ENCODE data around the gene HMGN3. TPM values are rescaled to one million over a fixed set of nuclear protein-coding genes. Genes with fewer than 3 reads are reported as not detected.

The HMGN3 gene
- total RNA-seq, 1 donor, result 13.4 TPM

DNA sequence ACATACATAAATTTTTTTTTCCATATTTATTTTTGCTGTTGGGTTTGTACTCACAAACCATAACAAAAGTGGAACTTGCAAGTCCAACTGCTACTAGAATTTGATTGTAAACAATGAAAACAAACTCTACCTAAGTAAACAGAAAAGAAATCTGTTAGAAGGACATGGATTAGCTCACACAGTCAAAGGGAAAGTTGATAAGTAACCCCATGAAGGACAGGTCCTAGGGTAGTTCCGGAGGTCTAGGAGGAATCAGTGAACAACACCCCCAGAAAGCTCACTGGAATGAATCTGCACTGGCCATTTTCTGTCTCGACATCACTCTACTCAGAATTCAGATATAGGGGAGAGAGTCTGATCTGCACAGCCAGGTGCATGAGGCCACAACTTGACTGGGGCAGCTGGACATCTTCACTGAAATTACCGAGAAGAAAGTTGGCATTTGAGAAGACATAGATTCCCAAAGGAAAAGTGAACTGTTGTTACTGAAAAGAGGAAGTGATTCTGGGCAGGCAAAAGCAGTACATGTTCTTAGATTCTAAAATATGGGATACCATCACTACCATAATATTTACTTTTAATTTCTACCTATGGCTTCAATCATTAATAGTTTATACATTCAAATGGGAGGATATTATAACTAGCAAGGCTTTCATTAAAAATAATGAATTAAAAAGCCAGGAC lies 76.4 kb downstream of the HMGN3 start:
- no peaks in the 10 kb centered on the region for H3K36me3 ChIP-seq (ENCODE audit: insufficient read depth, low read length)
- TF ChIP-seq, protein P1, sequence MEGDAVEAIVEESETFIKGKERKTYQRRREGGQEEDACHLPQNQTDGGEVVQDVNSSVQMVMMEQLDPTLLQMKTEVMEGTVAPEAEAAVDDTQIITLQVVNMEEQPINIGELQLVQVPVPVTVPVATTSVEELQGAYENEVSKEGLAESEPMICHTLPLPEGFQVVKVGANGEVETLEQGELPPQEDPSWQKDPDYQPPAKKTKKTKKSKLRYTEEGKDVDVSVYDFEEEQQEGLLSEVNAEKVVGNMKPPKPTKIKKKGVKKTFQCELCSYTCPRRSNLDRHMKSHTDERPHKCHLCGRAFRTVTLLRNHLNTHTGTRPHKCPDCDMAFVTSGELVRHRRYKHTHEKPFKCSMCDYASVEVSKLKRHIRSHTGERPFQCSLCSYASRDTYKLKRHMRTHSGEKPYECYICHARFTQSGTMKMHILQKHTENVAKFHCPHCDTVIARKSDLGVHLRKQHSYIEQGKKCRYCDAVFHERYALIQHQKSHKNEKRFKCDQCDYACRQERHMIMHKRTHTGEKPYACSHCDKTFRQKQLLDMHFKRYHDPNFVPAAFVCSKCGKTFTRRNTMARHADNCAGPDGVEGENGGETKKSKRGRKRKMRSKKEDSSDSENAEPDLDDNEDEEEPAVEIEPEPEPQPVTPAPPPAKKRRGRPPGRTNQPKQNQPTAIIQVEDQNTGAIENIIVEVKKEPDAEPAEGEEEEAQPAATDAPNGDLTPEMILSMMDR (IDR thresholded peaks at IDR 0.05; ENCODE audit: extremely low read depth, low read depth, low read length), result no peak
- no peak for DNase-seq (ENCODE audit: insufficient read length, low spot score, missing footprints)
- H3K4me3 ChIP-seq (ENCODE audit: insufficient read depth, low read length), result no peak overlapping the region
- no peak overlapping the region for H3K27ac ChIP-seq (ENCODE audit: low read depth, low read length)
- H2AFZ ChIP-seq (ENCODE audit: low read length), result no peak overlapping the region
- no peaks in the 10 kb centered on the region for H3K79me2 ChIP-seq (ENCODE audit: insufficient read depth, low read length)
- H3K4me2 ChIP-seq (ENCODE audit: insufficient read depth, low read length), result no peak overlapping the region
- no peaks in the 10 kb centered on the region for H3K4me1 ChIP-seq (ENCODE audit: insufficient read depth, low read length)
- H3K27me3 ChIP-seq (ENCODE audit: insufficient read depth, low read length), result no peaks in the 10 kb centered on the region
- no peaks in the 10 kb centered on the region for H3K9me3 ChIP-seq (ENCODE audit: low read depth, low read length)
- no peaks in the 10 kb centered on the region for H4K20me1 ChIP-seq (ENCODE audit: insufficient read depth, low read length)

DNA sequence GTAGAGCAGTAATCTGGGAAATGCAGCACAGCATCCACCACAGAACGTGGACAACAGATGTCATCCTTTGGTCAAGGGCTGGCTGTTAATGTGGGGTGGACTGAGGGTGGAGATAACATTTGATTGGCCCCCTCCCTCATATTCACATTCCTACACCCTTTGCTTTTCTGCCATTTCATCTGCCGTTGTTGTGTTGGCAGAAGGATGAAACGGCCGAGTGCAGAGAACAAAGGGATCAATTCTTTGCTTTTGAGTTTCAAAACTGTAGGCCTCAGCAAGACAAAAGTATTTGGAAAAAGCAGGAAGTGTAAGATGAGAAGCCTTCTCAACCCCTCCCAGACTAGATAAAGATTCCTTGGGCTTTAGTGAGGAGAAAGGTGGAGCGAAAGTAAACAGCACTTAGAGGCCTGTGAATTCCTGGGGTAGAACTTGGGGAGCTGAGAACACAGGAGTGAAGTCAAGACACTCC lies 82.2 kb downstream of the HMGN3 start:
- no peak overlapping the region for H2AFZ ChIP-seq (ENCODE audit: low read length)
- no peak overlapping the region for H3K4me2 ChIP-seq (ENCODE audit: insufficient read depth, low read length)
- H3K36me3 ChIP-seq (ENCODE audit: insufficient read depth, low read length), result no peaks in the 10 kb centered on the region
- TF ChIP-seq, protein P1 (IDR thresholded peaks at IDR 0.05; ENCODE audit: extremely low read depth, low read depth, low read length), result no peak
- no peaks in the 10 kb centered on the region for H3K27me3 ChIP-seq (ENCODE audit: insufficient read depth, low read length)
- H3K4me3 ChIP-seq (ENCODE audit: insufficient read depth, low read length), result no peak overlapping the region
- H3K79me2 ChIP-seq (ENCODE audit: insufficient read depth, low read length), result no peaks in the 10 kb centered on the region
- H3K9me3 ChIP-seq (ENCODE audit: low read depth, low read length), result no peaks in the 10 kb centered on the region
- H3K4me1 ChIP-seq (ENCODE audit: insufficient read depth, low read length), result no peaks in the 10 kb centered on the region
- H4K20me1 ChIP-seq (ENCODE audit: insufficient read depth, low read length), result no peaks in the 10 kb centered on the region
- DNase-seq (ENCODE audit: insufficient read length, low spot score, missing footprints), result no peak
- H3K27ac ChIP-seq (ENCODE audit: low read depth, low read length), result no peak overlapping the region

Other genes starting within 250 kb of the HMGN3 start
- 23.9 and 24.5 TPM in 2 replicates for gene PHIP, start 156.4 kb downstream of the HMGN3 start, total RNA-seq